Panc1 (cell line): ENCODE results near the gene DOCK1. TPM values are rescaled to one million over a fixed set of nuclear protein-coding genes. Genes with fewer than 3 reads are reported as not detected.

Experiments
- ATAC-seq: fragments of 200-7000 bp; cut with Tn5 transposase; 2 replicates; pipeline ENCODE4 v1.9.1; 2020; ENCODE audit warnings: mild to moderate bottlenecking, moderate library complexity
- BruUV-seq: library from RNA; stranded (reverse); fragments of 400-500 nt; replicated peaks from 2 replicates; lab custom pipeline; 2021; lab: Mats Ljungman, UMichigan
- CTCF ChIA-PET: fragments of 300-600 bp; sonication (Branson Sonifier 250); formaldehyde crosslinking; loops from one replicate; lab custom pipeline; 2022; ENCODE audit warnings: antibody characterized with exemption; lab: Charles Lee
- POLR2A ChIA-PET: fragments of 300-600 bp; sonication (Branson Sonifier 250); formaldehyde crosslinking; loops from one replicate; lab custom pipeline; 2022; ENCODE audit warnings: antibody characterized with exemption; lab: Charles Lee
- DNase-seq: peaks from one replicate; pipeline ENCODE4 v3.0.0-alpha.2; 2010; ENCODE audit warnings: low read depth, low spot score
- H3K27ac ChIP-seq: 2 replicates; pipeline ENCODE4 v1.5.1; 2011; ENCODE audit warnings: mild to moderate bottlenecking, low read length, inconsistent platforms
- H3K27me3 ChIP-seq: fragments of 200-500 bp; sonication (Bioruptor generic); 2 replicates; pipeline ENCODE4 v1.6.0; 2014; ENCODE audit warnings: low read length, inconsistent platforms; ENCODE audit not compliant: control insufficient read depth, insufficient read depth
- H3K36me3 ChIP-seq: fragments of 200-500 bp; sonication (Bioruptor generic); 2 replicates; pipeline ENCODE4 v1.5.1; 2014; ENCODE audit warnings: inconsistent platforms, mild to moderate bottlenecking, low read length, moderate library complexity; ENCODE audit not compliant: control insufficient read depth, insufficient read depth
- H3K4me1 ChIP-seq: 2 replicates; pipeline ENCODE4 v1.5.1; 2011; ENCODE audit warnings: inconsistent platforms, mild to moderate bottlenecking, low read length, moderate library complexity; ENCODE audit not compliant: control insufficient read depth, insufficient read depth
- H3K4me3 ChIP-seq, 2 experiments: 2 replicates each; pipeline ENCODE4 v1.5.1; 2011 to 2012; ENCODE audit warnings: low read depth in 2 of 2, low read length in 2 of 2, mild to moderate bottlenecking in 2 of 2, inconsistent platforms in 1 of 2, moderate library complexity in 1 of 2
- H3K9me3 ChIP-seq: fragments of 200-500 bp; sonication (Bioruptor generic); 2 replicates; pipeline ENCODE4 v1.5.1; 2014; ENCODE audit warnings: low read depth, mild to moderate bottlenecking, inconsistent platforms, low read length, moderate library complexity; ENCODE audit not compliant: control insufficient read depth, insufficient read depth
- CTCF ChIP-seq: fragments of 450-650 bp; IDR thresholded peaks from 2 replicates; pipeline ENCODE4 v1.5.1; 2017; ENCODE audit warnings: mild to moderate bottlenecking
- POLR2AphosphoS5 ChIP-seq: IDR thresholded peaks from 2 replicates; pipeline ENCODE4 v1.6.1; 2012; ENCODE audit warnings: mild to moderate bottlenecking, low read depth, low read length, moderate library complexity
- REST ChIP-seq, 2 experiments: IDR thresholded peaks; 2 replicates each; pipeline ENCODE4 v1.6.1; 2011 to 2012; ENCODE audit warnings: low read depth in 2 of 2, control low read depth in 1 of 2, low read length in 1 of 2, mild to moderate bottlenecking in 1 of 2, moderate library complexity in 1 of 2; ENCODE audit not compliant: insufficient read depth in 1 of 2
- SIN3A ChIP-seq: IDR thresholded peaks from 2 replicates; pipeline ENCODE4 v1.6.1; 2012; ENCODE audit warnings: low read depth, mild to moderate bottlenecking, low read length, moderate library complexity, borderline replicate concordance; ENCODE audit not compliant: insufficient read depth
- TCF7L2 ChIP-seq: IDR thresholded peaks from 2 replicates; pipeline ENCODE4 v1.6.1; 2011; ENCODE audit warnings: mild to moderate bottlenecking, low read depth, low read length, inconsistent platforms
- in situ Hi-C: cut with HindIII; loops from 2 replicates; pipeline ENCODE4 v1.10.0; 2016; ENCODE audit warnings: low sequenced_read_pairs, low pct_unique_long_range_greater_than_20kb
- intact Hi-C: fragments of 100-400 bp; cut with micrococcal nuclease; formaldehyde crosslinking; loops from one replicate; pipeline ENCODE4 v1.10.0; 2022; ENCODE audit not compliant: unreplicated experiment
- total RNA-seq: library from RNA; stranded (reverse); gene quantifications from one replicate; pipeline ENCODE4 v1.2.1, GENCODE V29; 2021; ENCODE audit not compliant: unreplicated experiment

The DOCK1 gene
- total RNA-seq, 1 experiment from 2014 or later = 67.6 TPM

GRCh38 chr10:127176649-127177048, 271.4 kb downstream of the DOCK1 start:
- Histone ChIP-seq H3K9me3 (no peaks in the 10 kb centered on the region), H3K27me3 (no peaks in the 10 kb centered on the region), H3K36me3 (no peaks in the 10 kb centered on the region), H3K4me3 (no peak overlapping the region), H3K27ac (no peak overlapping the region), H3K4me1 (no peaks in the 10 kb centered on the region)
- no peak for DNase-seq
- ChIA-PET CTCF (no interaction called here), POLR2A (no interaction called here)
- no TSS peak for BruUV-seq
- TF ChIP-seq CTCF (no peak), REST (IDR thresholded peaks at IDR 0.05; ENCODE audit: insufficient read depth in 1 of 2, low read depth in 2 of 2, low read length in 1 of 2) (no peak), SIN3A (no peak), TCF7L2 (no peak), POLR2AphosphoS5 (no peak)
- intact Hi-C loops (no loop called here), in situ Hi-C loops (no loop called here)
- no peak for ATAC-seq

- Histone ChIP-seq H3K9me3 (no peaks in the 10 kb centered on the region), H3K4me1 (no peaks in the 10 kb centered on the region), H3K27ac (no peak overlapping the region), H3K36me3 (no peaks in the 10 kb centered on the region), H3K27me3 (no peaks in the 10 kb centered on the region), H3K4me3 (no peak overlapping the region)
- CTCF ChIA-PET = no interaction called here
- TF ChIP-seq SIN3A (no peak), REST (IDR thresholded peaks at IDR 0.05; ENCODE audit: insufficient read depth in 1 of 2, low read depth in 2 of 2, low read length in 1 of 2) (no peak), CTCF (no peak), TCF7L2 (no peak), POLR2AphosphoS5 (no peak)
- ATAC-seq (no peak), DNase-seq (no peak)
- BruUV-seq = no TSS peak
- intact Hi-C loops = no loop called here
- POLR2A ChIA-PET = no interaction called here
- in situ Hi-C loops = no loop called here
Measured at GRCh38 chr10:127179612-127180250, 274.5 kb downstream of the DOCK1 start.
